ENCODE data around the gene UCP2.
"Not testable (repeated sequence)": the region's sequence is repeated elsewhere in the genome, so short reads cannot be mapped to it uniquely, and the experiment has no call there.

Gene UCP2

GRCh38 chr11:73946798-73947458 is 35.7 kb downstream of the UCP2 start:
- no peak for DNase-seq (ENCODE audit: low read depth in 2 of 3, low spot score in 2 of 3)

- no peak for DNase-seq (ENCODE audit: low read depth in 2 of 3, low spot score in 2 of 3)
Observed at GRCh38 chr11:73945396-73945795, 37.2 kb downstream of the UCP2 start.

- no peak for DNase-seq (ENCODE audit: low read depth in 2 of 3, low spot score in 2 of 3)
Observed at GRCh38 chr11:73944901-73945300, 37.7 kb downstream of the UCP2 start.

- no peak for DNase-seq (ENCODE audit: low read depth in 2 of 3, low spot score in 2 of 3)
Observed at GRCh38 chr11:73944085-73944484, 38.6 kb downstream of the UCP2 start.

GRCh38 chr11:73942010-73942409 is 40.6 kb downstream of the UCP2 start:
- DNase-seq (ENCODE audit: low read depth in 2 of 3, low spot score in 2 of 3): no peak

GRCh38 chr11:73940801-73941570 is 41.7 kb downstream of the UCP2 start:
- no peak for DNase-seq (ENCODE audit: low read depth in 2 of 3, low spot score in 2 of 3)

- no peak for DNase-seq (ENCODE audit: low read depth in 2 of 3, low spot score in 2 of 3)
Observed at GRCh38 chr11:73939096-73939495, 43.5 kb downstream of the UCP2 start.

GRCh38 chr11:73936047-73936446 is 46.6 kb downstream of the UCP2 start:
- DNase-seq (ENCODE audit: low read depth in 2 of 3, low spot score in 2 of 3): not testable (repeated sequence)

GRCh38 chr11:73932781-73933180 is 49.9 kb downstream of the UCP2 start:
- DNase-seq (ENCODE audit: low read depth in 2 of 3, low spot score in 2 of 3): no peak

- no peak for DNase-seq (ENCODE audit: low read depth in 2 of 3, low spot score in 2 of 3)
Observed at GRCh38 chr11:73931951-73932350, 50.7 kb downstream of the UCP2 start.

- DNase-seq (ENCODE audit: low read depth in 2 of 3, low spot score in 2 of 3): no peak
Observed at GRCh38 chr11:73931039-73931645, 51.5 kb downstream of the UCP2 start.

- no peak for DNase-seq (ENCODE audit: low read depth in 2 of 3, low spot score in 2 of 3)
Observed at GRCh38 chr11:73929388-73929787, 53.3 kb downstream of the UCP2 start.

All from activated CD8-positive, alpha-beta memory T cell treated with anti-CD3 and anti-CD28 coated beads for 48 hours (primary cell).